SHP77 treated with DMSO at 0.1 percent for 48 hours (cell line): ENCODE data around the gene PNMA1.

Source experiments
- DNase-seq: peaks from one replicate; lab custom pipeline; 2025; lab: John Stamatoyannopoulos, UW

The PNMA1 gene

GRCh38 chr14:73713803-73714655 is at the start of gene PNMA1:
PNMA1 (minus strand) TSS chr14:73714384; CDS start chr14:73713639, 745 bp downstream.
- peak; percentile 75 for DNase-seq

GRCh38 chr14:73763396-73763795 is 49.2 kb upstream of the PNMA1 start:
- peak; percentile 49 for DNase-seq

- no peak for DNase-seq
These were observed 48.2 kb upstream of the PNMA1 start for GRCh38 chr14:73762375-73762822.

GRCh38 chr14:73761618-73762355 is 47.6 kb upstream of the PNMA1 start:
- DNase-seq = no peak

GRCh38 chr14:73760598-73761586 is 46.7 kb upstream of the PNMA1 start:
- DNase-seq = no peak

- DNase-seq = peak; percentile 85
These were observed 45.8 kb upstream of the PNMA1 start for GRCh38 chr14:73759714-73760597.

- DNase-seq = no peak
These were observed 45.1 kb upstream of the PNMA1 start for GRCh38 chr14:73759183-73759713.

GRCh38 chr14:73758392-73759182 is 44.4 kb upstream of the PNMA1 start:
- peak; percentile 44 for DNase-seq

- DNase-seq = no peak
These were observed 43.8 kb upstream of the PNMA1 start for GRCh38 chr14:73757876-73758391.

GRCh38 chr14:73757381-73757780 is 43.2 kb upstream of the PNMA1 start:
- DNase-seq = no peak

- DNase-seq = no peak
These were observed 41.3 kb upstream of the PNMA1 start for GRCh38 chr14:73755434-73756014.

GRCh38 chr14:73754911-73755360 is 40.8 kb upstream of the PNMA1 start:
- no peak for DNase-seq

- no peak for DNase-seq
These were observed 40.0 kb upstream of the PNMA1 start for GRCh38 chr14:73753887-73754795.

- no peak for DNase-seq
These were observed 39.1 kb upstream of the PNMA1 start for GRCh38 chr14:73753124-73753886.

GRCh38 chr14:73752297-73752992 is 38.3 kb upstream of the PNMA1 start:
- no peak for DNase-seq

- DNase-seq = no peak
These were observed 37.0 kb upstream of the PNMA1 start for GRCh38 chr14:73751157-73751691.
